Breast epithelium (tissue), 3 donors: ENCODE results near the gene CHST5.

Source experiments
- CTCF ChIP-seq, 3 donors: fragments of 450-650 bp; IDR thresholded peaks; one replicate each; pipeline ENCODE4 v1.5.1; 2016 to 2017; ENCODE audit warnings: antibody characterized with exemption in 3 of 3, mild to moderate bottlenecking in 3 of 3, moderate library complexity in 3 of 3
- POLR2AphosphoS5 ChIP-seq, 3 donors: sonication (generic); formaldehyde crosslinking; IDR thresholded peaks; one replicate each; pipeline ENCODE4 v1.6.1; 2017; ENCODE audit warnings: antibody characterized with exemption in 3 of 3

GRCh38 chr16:75578212-75578611 is 42.3 kb upstream of the CHST5 start:
- TF ChIP-seq CTCF (IDR thresholded peaks at IDR 0.05): no peak
- no peak for TF ChIP-seq POLR2AphosphoS5 (IDR thresholded peaks at IDR 0.05)
